GM12891 (cell line): Measurements from ENCODE around the gene ZNF594.

Experiments
- PAX5 ChIP-seq: IDR thresholded peaks from 2 replicates; pipeline ENCODE4 v1.6.1; 2011; ENCODE audit warnings: low read length, moderate library complexity, mild to moderate bottlenecking; ENCODE audit not compliant: insufficient read depth, severe bottlenecking
- POLR2A ChIP-seq: IDR thresholded peaks from 2 replicates; pipeline ENCODE4 v1.6.1; 2011; ENCODE audit warnings: low read depth, low read length, control low read depth
- POLR2AphosphoS5 ChIP-seq: IDR thresholded peaks from 2 replicates; pipeline ENCODE4 v1.6.1; 2011; ENCODE audit warnings: low read depth, low read length, control low read depth
- POU2F2 ChIP-seq: IDR thresholded peaks from 2 replicates; pipeline ENCODE4 v1.6.1; 2011; ENCODE audit warnings: low read depth, mild to moderate bottlenecking, control low read depth, low read length, moderate library complexity
- SPI1 ChIP-seq: IDR thresholded peaks from 2 replicates; pipeline ENCODE4 v1.6.1; 2011; ENCODE audit warnings: low read depth, low read length, control low read depth
- TAF1 ChIP-seq: IDR thresholded peaks from 2 replicates; pipeline ENCODE4 v1.6.1; 2011; ENCODE audit warnings: low read depth, low read length, control low read depth

DNA sequence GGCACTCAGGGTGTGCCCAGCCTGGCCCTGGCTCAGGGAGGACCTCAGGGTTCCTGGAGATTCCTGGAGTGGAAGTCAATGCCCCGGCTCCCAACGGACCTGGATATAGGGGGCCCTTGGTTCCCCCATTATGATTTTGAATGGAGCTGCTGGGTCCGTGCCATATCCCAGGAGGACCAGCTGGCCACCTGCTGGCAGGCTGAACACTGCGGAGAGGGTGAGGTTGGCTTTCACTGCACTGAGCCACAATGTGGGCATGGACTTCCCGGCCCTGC, 52.3 kb downstream of the ZNF594 start:
- no peak for TF ChIP-seq POLR2AphosphoS5
- TF ChIP-seq POLR2A, result no peak
- no peak for TF ChIP-seq SPI1
- no peak for TF ChIP-seq PAX5
- TF ChIP-seq TAF1, result no peak
- no peak for TF ChIP-seq POU2F2
